IMR-90 (cell line): ENCODE data around the gene PATJ. TPM values are rescaled to one million over a fixed set of nuclear protein-coding genes. Genes with fewer than 3 reads are reported as not detected.

Source experiments
- ATAC-seq: fragments of 200-7000 bp; cut with Tn5 transposase; 2 replicates; pipeline ENCODE4 v1.9.1; 2020; ENCODE audit warnings: low read depth, mild to moderate bottlenecking, moderate library complexity
- BruUV-seq: library from RNA; stranded (reverse); fragments of 400-500 nt; replicated peaks from 2 replicates; lab custom pipeline; 2021; lab: Mats Ljungman, UMichigan
- CTCF ChIA-PET: fragments of 300-600 bp; formaldehyde crosslinking; extraction: SDS; loops from one replicate; lab custom pipeline; 2021; ENCODE audit warnings: antibody characterized with exemption; lab: Yijun Ruan, JAX
- POLR2A ChIA-PET: fragments of 300-600 bp; sonication (Branson Sonifier 250); formaldehyde crosslinking; loops from one replicate; lab custom pipeline; 2022; ENCODE audit warnings: antibody characterized with exemption; ENCODE audit not compliant: unreplicated experiment; lab: Charles Lee
- DNase-seq: peaks from one replicate; pipeline ENCODE4 v3.0.0; 2013
- H2AFZ ChIP-seq: replicated peaks from 2 replicates; pipeline ENCODE3; 2013; ENCODE audit warnings: low read length, mild to moderate bottlenecking; ENCODE audit not compliant: poor library complexity
- H2AK5ac ChIP-seq: 2 replicates; pipeline ENCODE4 v1.6.1; 2013; ENCODE audit warnings: low read depth, low read length, inconsistent platforms
- H2AK9ac ChIP-seq: replicated peaks from 2 replicates; pipeline ENCODE3; 2013; ENCODE audit warnings: mild to moderate bottlenecking, low read depth, low read length, moderate library complexity; ENCODE audit not compliant: poor library complexity
- H2BK120ac ChIP-seq: 2 replicates; pipeline ENCODE4 v1.6.1; 2013; ENCODE audit warnings: low read depth, low read length, inconsistent platforms
- H2BK15ac ChIP-seq: 3 replicates; pipeline ENCODE4 v1.6.1; 2013; ENCODE audit warnings: low read depth, low read length, inconsistent platforms
- H2BK20ac ChIP-seq: 2 replicates; pipeline ENCODE4 v1.6.1; 2013; ENCODE audit warnings: low read depth, mild to moderate bottlenecking, inconsistent platforms, low read length, moderate library complexity
- H2BK5ac ChIP-seq: 2 replicates; pipeline ENCODE4 v1.6.1; 2013; ENCODE audit warnings: mild to moderate bottlenecking, low read depth, low read length, inconsistent platforms; ENCODE audit not compliant: poor library complexity, severe bottlenecking
- H3K14ac ChIP-seq: replicated peaks from 2 replicates; pipeline ENCODE4 v1.6.1; 2013; ENCODE audit warnings: low read depth, low read length, inconsistent platforms
- H3K18ac ChIP-seq: 2 replicates; pipeline ENCODE4 v1.6.1; 2013; ENCODE audit warnings: low read depth, low read length, control low read depth
- H3K23ac ChIP-seq: 2 replicates; pipeline ENCODE4 v1.6.1; 2013; ENCODE audit warnings: low read depth, low read length, inconsistent platforms
- H3K27ac ChIP-seq: 2 replicates; pipeline ENCODE4 v1.5.1; 2013; ENCODE audit warnings: mild to moderate bottlenecking, control low read depth, low read length; ENCODE audit not compliant: insufficient read depth
- H3K27me3 ChIP-seq: 2 replicates; pipeline ENCODE4 v1.6.1; 2013; ENCODE audit warnings: low read length; ENCODE audit not compliant: control insufficient read depth, insufficient read depth
- H3K36me3 ChIP-seq: 2 replicates; pipeline ENCODE4 v1.6.1; 2013; ENCODE audit warnings: low read length, mixed read lengths; ENCODE audit not compliant: control insufficient read depth, insufficient read depth
- H3K4ac ChIP-seq: 2 replicates; pipeline ENCODE4 v1.6.1; 2013; ENCODE audit warnings: low read depth, low read length, inconsistent platforms
- H3K4me1 ChIP-seq: 2 replicates; pipeline ENCODE4 v1.6.1; 2013; ENCODE audit warnings: low read length, mixed read lengths; ENCODE audit not compliant: control insufficient read depth, insufficient read depth
- H3K4me2 ChIP-seq: 2 replicates; pipeline ENCODE4 v1.6.1; 2013; ENCODE audit warnings: low read depth, mild to moderate bottlenecking, control low read depth, low read length, moderate library complexity
- H3K4me3 ChIP-seq: 2 replicates; pipeline ENCODE4 v1.5.1; 2013; ENCODE audit warnings: low read depth, mild to moderate bottlenecking, control low read depth, low read length, moderate library complexity; ENCODE audit not compliant: insufficient read depth
- H3K56ac ChIP-seq: 2 replicates; pipeline ENCODE4 v1.6.1; 2013; ENCODE audit warnings: low read length, inconsistent platforms; ENCODE audit not compliant: insufficient read depth; ENCODE audit errors: extremely low read depth
- H3K79me1 ChIP-seq, 2 experiments: 2 replicates each; pipeline ENCODE4 v1.6.1; 2013; ENCODE audit warnings: low read length in 2 of 2, inconsistent platforms in 1 of 2, low read depth in 1 of 2
- H3K9ac ChIP-seq: 2 replicates; pipeline ENCODE4 v1.6.1; 2013; ENCODE audit warnings: low read depth, low read length, control low read depth
- H3K9me1 ChIP-seq: 2 replicates; pipeline ENCODE4 v1.6.1; 2013; ENCODE audit warnings: low read length, inconsistent platforms; ENCODE audit not compliant: insufficient read depth
- H3K9me3 ChIP-seq: 2 replicates; pipeline ENCODE4 v1.6.1; 2013; ENCODE audit warnings: low read length; ENCODE audit not compliant: control insufficient read depth, insufficient read depth
- H4K20me1 ChIP-seq: 2 replicates; pipeline ENCODE4 v1.6.1; 2013; ENCODE audit warnings: low read length, inconsistent platforms; ENCODE audit not compliant: insufficient read depth
- H4K5ac ChIP-seq: 2 replicates; pipeline ENCODE4 v1.6.1; 2013; ENCODE audit warnings: mild to moderate bottlenecking, low read depth, low read length, control low read depth
- H4K8ac ChIP-seq, 2 experiments: 2 replicates each; pipeline ENCODE4 v1.6.1; 2013; ENCODE audit warnings: low read depth in 2 of 2, low read length in 2 of 2, control low read depth in 1 of 2, inconsistent platforms in 1 of 2
- H4K91ac ChIP-seq: 2 replicates; pipeline ENCODE4 v1.6.1; 2013; ENCODE audit warnings: low read depth, low read length, inconsistent platforms; ENCODE audit not compliant: insufficient read depth
- BHLHE40 ChIP-seq: fragments of 150-350 bp; IDR thresholded peaks from 2 replicates; pipeline ENCODE4 v1.6.1; 2016; ENCODE audit warnings: mild to moderate bottlenecking, low read depth, low read length
- CEBPB ChIP-seq: IDR thresholded peaks from 2 replicates; pipeline ENCODE4 v1.6.1; 2012; ENCODE audit warnings: low read depth, low read length, improper control_type of control experiment
- CHD1 ChIP-seq: IDR thresholded peaks from 2 replicates; pipeline ENCODE4 v1.6.1; 2012; ENCODE audit warnings: low read depth, low read length, improper control_type of control experiment
- CTCF ChIP-seq: conservative IDR thresholded peaks from 2 replicates; pipeline ENCODE4 v1.5.1; 2012; ENCODE audit warnings: mild to moderate bottlenecking, low read depth, low read length, improper control_type of control experiment
- ELK1 ChIP-seq: fragments of 150-350 bp; IDR thresholded peaks from 2 replicates; pipeline ENCODE4 v1.6.1; 2016; ENCODE audit warnings: low read depth, mild to moderate bottlenecking, low read length, moderate library complexity, borderline replicate concordance
- FOS ChIP-seq: fragments of 150-350 bp; IDR thresholded peaks from 2 replicates; pipeline ENCODE4 v1.6.1; 2016; ENCODE audit warnings: low read depth, low read length
- MAFK ChIP-seq: IDR thresholded peaks from 2 replicates; pipeline ENCODE4 v1.6.1; 2012; ENCODE audit warnings: low read depth, low read length, improper control_type of control experiment
- MAZ ChIP-seq: IDR thresholded peaks from 2 replicates; pipeline ENCODE4 v1.6.1; 2012; ENCODE audit warnings: low read depth, mild to moderate bottlenecking, low read length, improper control_type of control experiment, moderate library complexity, borderline replicate concordance
- MXI1 ChIP-seq: IDR thresholded peaks from 2 replicates; pipeline ENCODE4 v1.6.1; 2012; ENCODE audit warnings: low read depth, mild to moderate bottlenecking, low read length, moderate library complexity, borderline replicate concordance
- NFE2L2 ChIP-seq: fragments of 150-350 bp; IDR thresholded peaks from 2 replicates; pipeline ENCODE4 v1.6.1; 2016; ENCODE audit warnings: low read depth, mild to moderate bottlenecking, low read length
- POLR2A ChIP-seq: IDR thresholded peaks from 2 replicates; pipeline ENCODE4 v1.6.1; 2012; ENCODE audit warnings: mild to moderate bottlenecking, low read depth, low read length
- RAD21 ChIP-seq: IDR thresholded peaks from 2 replicates; pipeline ENCODE4 v1.6.1; 2012; ENCODE audit warnings: low read length, improper control_type of control experiment
- RCOR1 ChIP-seq: IDR thresholded peaks from 2 replicates; pipeline ENCODE4 v1.6.1; 2012; ENCODE audit warnings: mild to moderate bottlenecking, low read length, improper control_type of control experiment; ENCODE audit not compliant: insufficient replicate concordance
- RFX5 ChIP-seq: IDR thresholded peaks from 2 replicates; pipeline ENCODE4 v1.8.0; 2012; ENCODE audit warnings: low read depth, mild to moderate bottlenecking, low read length, moderate library complexity
- SMC3 ChIP-seq: fragments of 150-350 bp; IDR thresholded peaks from 2 replicates; pipeline ENCODE4 v1.6.1; 2016; ENCODE audit warnings: low read depth, mild to moderate bottlenecking, antibody characterized with exemption, low read length, moderate library complexity
- USF2 ChIP-seq: fragments of 150-350 bp; IDR thresholded peaks from 2 replicates; pipeline ENCODE4 v1.6.1; 2017; ENCODE audit warnings: mild to moderate bottlenecking, antibody characterized with exemption, low read length, low read depth
- WGBS, 2 experiments: methylation state at CpG; one replicate each; pipeline versions ENCODE4 v1.1.5 to v1.1.7; 2013; ENCODE audit warnings: missing lambda C conversion rate in 2 of 2; ENCODE audit not compliant: insufficient read length in 1 of 2; ENCODE audit errors: extremely low coverage in 2 of 2; 5-methylcytosine and 5-hydroxymethylcytosine counted together
- dilution Hi-C: fragments of 300-500 bp; cut with HindIII; formaldehyde crosslinking; loops from one replicate; pipeline ENCODE4 v1.14.3; 2018; ENCODE audit warnings: low sequenced_read_pairs; ENCODE audit not compliant: unreplicated experiment
- in situ Hi-C: fragments of 300-500 bp; cut with MboI; formaldehyde crosslinking; loops from 3 replicates; pipeline ENCODE4 v1.14.3; 2019; ENCODE audit warnings: low sequenced_read_pairs, inconsistent platforms, mixed read lengths
- intact Hi-C: fragments of 100-400 bp; cut with micrococcal nuclease; formaldehyde crosslinking; loops from 2 replicates; pipeline ENCODE4 v1.10.0; 2022
- polyA plus RNA-seq, 3 experiments: library from polyadenylated mRNA; depleted of rRNA; stranded (reverse); fragments of >200 nt; gene quantifications; 2 replicates each; pipeline ENCODE4 v1.2.3, GENCODE V29; 2012; ENCODE audit warnings: low replicate concordance in 1 of 3
- total RNA-seq: library from RNA; depleted of rRNA; stranded (reverse); fragments of >200 nt; gene quantifications from 2 replicates; pipeline ENCODE4 v1.2.3, GENCODE V29; 2012

The PATJ gene
- total and polyA plus RNA-seq, 2 of the 4 experiments (the other 2 are of a cell fraction): 2.0 to 3.4 TPM

DNA sequence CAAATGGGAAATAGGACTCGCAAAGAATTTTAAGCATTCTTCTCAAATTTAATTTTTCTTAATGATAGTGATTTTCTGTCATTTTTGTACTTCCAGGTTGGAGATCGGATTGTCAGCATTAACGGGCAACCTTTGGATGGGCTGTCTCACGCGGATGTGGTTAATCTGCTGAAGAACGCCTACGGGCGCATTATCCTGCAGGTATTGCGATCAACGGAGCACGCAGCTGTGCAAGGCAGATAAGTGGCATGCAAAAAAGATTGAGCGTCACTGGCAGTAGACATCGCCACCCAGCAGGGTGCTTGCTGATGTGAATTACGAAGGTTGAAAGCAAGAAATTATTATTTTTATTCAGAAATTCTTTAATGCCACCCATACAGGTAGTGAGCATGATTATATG lies 386.5 kb downstream of the PATJ start:
- H2BK20ac ChIP-seq: no peak overlapping the region
- no peak overlapping the region for H3K4me3 ChIP-seq
- no peak overlapping the region for H2BK120ac ChIP-seq
- no peaks in the 10 kb centered on the region for H3K4me1 ChIP-seq
- H2AFZ ChIP-seq: no peak overlapping the region
- POLR2A ChIA-PET: no interaction called here
- ATAC-seq (no peak), DNase-seq (no peak)
- H3K4me2 ChIP-seq: no peak overlapping the region
- no peak overlapping the region for H3K14ac ChIP-seq
- no peak overlapping the region for H4K8ac ChIP-seq
- in situ Hi-C loops: no loop called here
- dilution Hi-C loops: no loop called here
- no peak overlapping the region for H4K91ac ChIP-seq
- no TSS peak for BruUV-seq
- no peak overlapping the region for H2BK15ac ChIP-seq
- H3K27me3 ChIP-seq: no peaks in the 10 kb centered on the region
- H3K79me1 ChIP-seq: no peaks in the 10 kb centered on the region
- TF ChIP-seq MAFK: no peak
- TF ChIP-seq MXI1: no peak
- no peak for TF ChIP-seq NFE2L2
- no peak for TF ChIP-seq RCOR1
- no peak for TF ChIP-seq RAD21
- TF ChIP-seq CEBPB: no peak
- no peak for TF ChIP-seq SMC3
- no peak for TF ChIP-seq POLR2A
- no peak for TF ChIP-seq FOS
- no peak for TF ChIP-seq CHD1
- no peak for TF ChIP-seq MAZ
- TF ChIP-seq BHLHE40: no peak
- TF ChIP-seq USF2: no peak
- TF ChIP-seq CTCF: no peak
- TF ChIP-seq ELK1: no peak
- no peak for TF ChIP-seq RFX5
- CTCF ChIA-PET: no interaction called here
- H3K9ac ChIP-seq: no peak overlapping the region
- H3K18ac ChIP-seq: no peak overlapping the region
- no peak overlapping the region for H2AK9ac ChIP-seq
- intact Hi-C loops: no loop called here
- no peak overlapping the region for H2BK5ac ChIP-seq
- H2AK5ac ChIP-seq: no peak overlapping the region
- no peaks in the 10 kb centered on the region for H3K36me3 ChIP-seq
- no peak overlapping the region for H3K27ac ChIP-seq
- H3K9me1 ChIP-seq: no peaks in the 10 kb centered on the region
- H4K5ac ChIP-seq: no peak overlapping the region
- WGBS, 2 experiments: 98% methylated on average over 5 of the region's 14 CpGs; no CpG with 5 or more reads in 1 of the 2 experiments
- no peak overlapping the region for H3K23ac ChIP-seq
- H3K9me3 ChIP-seq: no peaks in the 10 kb centered on the region
- H3K56ac ChIP-seq: no peak overlapping the region
- H4K20me1 ChIP-seq: no peaks in the 10 kb centered on the region
- H3K4ac ChIP-seq: no peak overlapping the region
